B cell (primary cell): ENCODE measurements around the gene RANBP9. TPM values are rescaled to one million over a fixed set of nuclear protein-coding genes. Genes with fewer than 3 reads are reported as not detected.

ENCODE experiments used
- ATAC-seq: fragments of 200-7000 bp; cut with Tn5 transposase; one replicate; pipeline ENCODE4 v1.10.0; 2021; ENCODE audit warnings: low read depth, mild to moderate bottlenecking, moderate number of reproducible peaks, moderate library complexity
- CTCF ChIA-PET: fragments of 350-600 bp; sonication (Branson Sonifier 250); formaldehyde crosslinking; loops from one replicate; lab custom pipeline; 2021; ENCODE audit warnings: antibody characterized with exemption, inconsistent platforms; lab: Charles Lee
- POLR2A ChIA-PET: fragments of 350-600 bp; sonication (Branson Sonifier 250); formaldehyde crosslinking; loops from one replicate; lab custom pipeline; 2021; ENCODE audit warnings: antibody characterized with exemption; lab: Charles Lee
- DNase-seq: peaks from one replicate; pipeline ENCODE4 v3.0.0; 2013
- H2AFZ ChIP-seq: 2 replicates; pipeline ENCODE4 v1.6.1; 2012; ENCODE audit warnings: mild to moderate bottlenecking, low read depth, low read length; ENCODE audit not compliant: insufficient read depth, poor library complexity, severe bottlenecking
- H3K27ac ChIP-seq, 2 donors: 1 replicate in 1 of 2; 2 replicates in 1 of 2; pipeline ENCODE4 v1.5.1; 2012 to 2013; ENCODE audit warnings: low read length in 2 of 2, mild to moderate bottlenecking in 2 of 2, moderate library complexity in 1 of 2
- H3K27me3 ChIP-seq, 4 experiments: fragments of 200-600 bp in 1 of 4; sonication (generic) in 1 of 4; replicated peaks in 1 of 4; 1 replicate in 2 of 4; 2 replicates in 2 of 4; pipeline versions ENCODE4 v1.6.1 to v1.7.0; 2013 to 2016; ENCODE audit warnings: low read length in 3 of 4, mild to moderate bottlenecking in 2 of 4, mixed read lengths in 1 of 4, moderate library complexity in 1 of 4; ENCODE audit not compliant: insufficient read depth in 4 of 4, control insufficient read depth in 3 of 4; ENCODE audit errors: control extremely low read depth in 1 of 4
- H3K36me3 ChIP-seq, 2 experiments: replicated peaks in 1 of 2; 1 replicate in 1 of 2; 2 replicates in 1 of 2; pipeline versions ENCODE4 v1.6.1 to v1.7.1; 2013; ENCODE audit warnings: low read length in 1 of 2; ENCODE audit not compliant: insufficient read depth in 2 of 2, control insufficient read depth in 1 of 2; ENCODE audit errors: control extremely low read depth in 1 of 2, extremely low read depth in 1 of 2
- H3K4me1 ChIP-seq, 2 donors: fragments of 200-600 bp in 1 of 2; sonication (generic) in 1 of 2; 1 replicate in 1 of 2; 2 replicates in 1 of 2; pipeline versions ENCODE4 v1.5.1 to v1.6.1; 2013 to 2017; ENCODE audit warnings: low read length in 2 of 2; ENCODE audit not compliant: control insufficient read depth in 2 of 2, insufficient read depth in 2 of 2
- H3K4me2 ChIP-seq: replicated peaks from 2 replicates; pipeline ENCODE3; 2012; ENCODE audit warnings: mild to moderate bottlenecking, low read depth, low read length; ENCODE audit not compliant: poor library complexity, severe bottlenecking
- H3K4me3 ChIP-seq, 5 experiments: fragments of 200-600 bp in 1 of 5; sonication (generic) in 1 of 5; 1 replicate in 3 of 5; 2 replicates in 2 of 5; pipeline versions ENCODE4 v1.5.1 to v1.7.0; 2011 to 2016; ENCODE audit warnings: low read length in 4 of 5, mild to moderate bottlenecking in 4 of 5, low read depth in 2 of 5, control low read depth in 1 of 5, moderate library complexity in 1 of 5; ENCODE audit not compliant: insufficient read depth in 1 of 5; ENCODE audit errors: control extremely low read depth in 1 of 5, extremely low read depth in 1 of 5
- H3K79me2 ChIP-seq: fragments of 200-600 bp; sonication (generic); one replicate; pipeline ENCODE4 v1.6.0; 2016; ENCODE audit warnings: low read length; ENCODE audit not compliant: control insufficient read depth, insufficient read depth
- H3K9ac ChIP-seq: fragments of 200-600 bp; sonication (generic); 2 replicates; pipeline ENCODE4 v1.6.1; 2017; ENCODE audit warnings: mild to moderate bottlenecking, low read length, moderate library complexity
- H3K9me3 ChIP-seq, 3 donors: one replicate each; pipeline versions ENCODE4 v1.6.1 to v1.7.1; 2013; ENCODE audit warnings: low read length in 2 of 3; ENCODE audit not compliant: control insufficient read depth in 2 of 3, insufficient read depth in 1 of 3; ENCODE audit errors: control extremely low read depth in 1 of 3
- H4K20me1 ChIP-seq: 2 replicates; pipeline ENCODE4 v1.6.0; 2012; ENCODE audit warnings: mild to moderate bottlenecking, low read length; ENCODE audit not compliant: insufficient read depth, control insufficient read depth, poor library complexity, severe bottlenecking
- H3K27ac Mint-ChIP-seq: one replicate; pipeline ENCODE4 v1.8.0; 2021; ENCODE audit warnings: mixed read lengths
- H3K27me3 Mint-ChIP-seq: one replicate; pipeline ENCODE4 v1.8.0; 2021; ENCODE audit warnings: mixed read lengths
- H3K4me1 Mint-ChIP-seq: one replicate; pipeline ENCODE4 v1.8.0; 2021; ENCODE audit warnings: mixed read lengths
- H3K4me3 Mint-ChIP-seq: one replicate; pipeline ENCODE4 v1.8.0; 2021; ENCODE audit warnings: mixed read lengths
- H3K9me3 Mint-ChIP-seq: one replicate; pipeline ENCODE4 v1.8.0; 2022; ENCODE audit warnings: mixed read lengths; ENCODE audit not compliant: insufficient read depth
- EZH2 ChIP-seq: IDR thresholded peaks from 2 replicates; pipeline ENCODE4 v1.6.1; 2012; ENCODE audit warnings: borderline replicate concordance, low read depth, mild to moderate bottlenecking, moderate library complexity, low read length; ENCODE audit not compliant: insufficient read depth, poor library complexity, severe bottlenecking
- WGBS: methylation state at CpG from one replicate; pipeline ENCODE4 v1.1.5; 2013; ENCODE audit warnings: missing lambda C conversion rate; ENCODE audit not compliant: insufficient coverage; 5-methylcytosine and 5-hydroxymethylcytosine counted together
- intact Hi-C: fragments of 100-400 bp; cut with micrococcal nuclease; formaldehyde crosslinking; loops from one replicate; pipeline ENCODE4 v1.10.0; 2022
- polyA plus RNA-seq: library from polyadenylated mRNA; depleted of rRNA; stranded (reverse); fragments of >200 nt; gene quantifications from 2 replicates; pipeline ENCODE4 v1.2.3, GENCODE V29; 2012
- total RNA-seq, 2 donors: library from RNA; stranded (reverse); fragments of 120-200 nt in 1 of 2; gene quantifications; 1 replicate in 1 of 2; 2 replicates in 1 of 2; pipeline versions ENCODE4 v1.2.3 to v1.2.4, GENCODE V29; 2013 to 2022
- TF ChIP-seq, protein P1 (sequence below): fragments of 200-600 bp; IDR thresholded peaks from one replicate; pipeline ENCODE4 v1.8.0; 2022; ENCODE audit warnings: antibody characterized with exemption, mild to moderate bottlenecking

Gene RANBP9
- total and polyA plus RNA-seq, 2 donors (not counting 1 experiment from before 2014, with no cell fraction given): 20.0 to 34.1 TPM

GRCh38 chr6:13633343-13633742 is 78.3 kb downstream of the RANBP9 start:
- no peak for TF ChIP-seq EZH2
- TF ChIP-seq, protein P1, sequence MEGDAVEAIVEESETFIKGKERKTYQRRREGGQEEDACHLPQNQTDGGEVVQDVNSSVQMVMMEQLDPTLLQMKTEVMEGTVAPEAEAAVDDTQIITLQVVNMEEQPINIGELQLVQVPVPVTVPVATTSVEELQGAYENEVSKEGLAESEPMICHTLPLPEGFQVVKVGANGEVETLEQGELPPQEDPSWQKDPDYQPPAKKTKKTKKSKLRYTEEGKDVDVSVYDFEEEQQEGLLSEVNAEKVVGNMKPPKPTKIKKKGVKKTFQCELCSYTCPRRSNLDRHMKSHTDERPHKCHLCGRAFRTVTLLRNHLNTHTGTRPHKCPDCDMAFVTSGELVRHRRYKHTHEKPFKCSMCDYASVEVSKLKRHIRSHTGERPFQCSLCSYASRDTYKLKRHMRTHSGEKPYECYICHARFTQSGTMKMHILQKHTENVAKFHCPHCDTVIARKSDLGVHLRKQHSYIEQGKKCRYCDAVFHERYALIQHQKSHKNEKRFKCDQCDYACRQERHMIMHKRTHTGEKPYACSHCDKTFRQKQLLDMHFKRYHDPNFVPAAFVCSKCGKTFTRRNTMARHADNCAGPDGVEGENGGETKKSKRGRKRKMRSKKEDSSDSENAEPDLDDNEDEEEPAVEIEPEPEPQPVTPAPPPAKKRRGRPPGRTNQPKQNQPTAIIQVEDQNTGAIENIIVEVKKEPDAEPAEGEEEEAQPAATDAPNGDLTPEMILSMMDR: no peak
- Mint-ChIP-seq H3K4me3 (no peak overlapping the region), H3K27ac (no peak overlapping the region), H3K4me1 (peaks cover 16% of the 10 kb centered on the region), H3K9me3 (no peaks in the 10 kb centered on the region), H3K27me3 (no peaks in the 10 kb centered on the region)
- intact Hi-C loops: no loop called here
- Histone ChIP-seq H4K20me1 (no peaks in the 10 kb centered on the region), H3K9me3 (no peaks in the 10 kb centered on the region), H3K79me2 (no peaks in the 10 kb centered on the region), H3K36me3 (peaks cover 9 to 57% of the 10 kb centered on the region in 2 experiments), H3K4me1 (no peaks in the 10 kb centered on the region), H3K4me2 (no peak overlapping the region), H3K9ac (no peak overlapping the region), H3K27ac (no peak overlapping the region), H2AFZ (no peak overlapping the region), H3K4me3 (no peak overlapping the region), H3K27me3 (no peaks in the 10 kb centered on the region)
- no peak for DNase-seq
- ChIA-PET CTCF (interaction anchor here (1.0 to 1.2 kb wide), 2 partner anchors 19 to 302 kb away, joined by 5 read pairs; partner anchors contain the start of gene NOL7), POLR2A (no interaction called here)
- whole genome bisulfite sequencing: no CpG with 5 or more reads among the region's 2 CpGs
- no peak for ATAC-seq

- WGBS: 83% methylated on average over 1 of the region's 1 CpG
- Histone ChIP-seq H3K27me3 (no peaks in the 10 kb centered on the region), H3K36me3 (peaks cover 16 to 56% of the 10 kb centered on the region in 2 experiments), H4K20me1 (no peaks in the 10 kb centered on the region), H2AFZ (no peak overlapping the region), H3K27ac (no peak overlapping the region), H3K9ac (no peak overlapping the region), H3K4me1 (no peaks in the 10 kb centered on the region), H3K9me3 (no peaks in the 10 kb centered on the region), H3K4me3 (no peak overlapping the region), H3K4me2 (no peak overlapping the region), H3K79me2 (no peaks in the 10 kb centered on the region)
- CTCF ChIA-PET: interaction anchor here (3.1 kb wide), 1 partner anchor 15 kb away, joined by 11 read pairs; the partner anchor contains the start of gene NOL7
- Mint-ChIP-seq H3K4me1 (peaks cover 6% of the 10 kb centered on the region), H3K27me3 (no peaks in the 10 kb centered on the region), H3K9me3 (no peaks in the 10 kb centered on the region), H3K4me3 (no peak overlapping the region), H3K27ac (no peak overlapping the region)
- ATAC-seq: no peak
- POLR2A ChIA-PET: interaction anchor here (0.7 to 1.1 kb wide), 2 partner anchors 15 to 327 kb away, joined by 4 read pairs; partner anchors contain the start of gene NOL7
- intact Hi-C loops: no loop called here
- TF ChIP-seq, protein P1: no peak
- TF ChIP-seq EZH2: no peak
- no peak for DNase-seq
These were observed 81.1 kb downstream of the RANBP9 start for GRCh38 chr6:13630499-13630898.
